GM23248 (cell line): ENCODE measurements around the gene SPINT2. TPM values are rescaled to one million over a fixed set of nuclear protein-coding genes. Genes with fewer than 3 reads are reported as not detected.
A peak's percentile ranks its signal among the peaks of the same experiment; 100 is the strongest.

Experiments
- DNase-seq: peaks from one replicate; pipeline ENCODE4 v3.0.0-alpha.2; 2015
- H2AFZ ChIP-seq: fragments of 200-600 bp; sonication (generic); 2 replicates; pipeline ENCODE4 v1.6.1; 2016; ENCODE audit warnings: antibody characterized with exemption
- H3F3A ChIP-seq: fragments of 200-600 bp; sonication (generic); 2 replicates; pipeline ENCODE4 v1.6.1; 2016; ENCODE audit warnings: mild to moderate bottlenecking, antibody characterized with exemption, mixed run types; ENCODE audit not compliant: insufficient read depth
- H3K27ac ChIP-seq: fragments of 200-600 bp; sonication (generic); 2 replicates; pipeline ENCODE4 v1.5.1; 2016; ENCODE audit warnings: mild to moderate bottlenecking
- H3K27me3 ChIP-seq: fragments of 200-600 bp; sonication (generic); replicated peaks from 2 replicates; pipeline ENCODE4 v1.6.1; 2016; ENCODE audit warnings: mild to moderate bottlenecking; ENCODE audit not compliant: insufficient read depth
- H3K36me3 ChIP-seq: fragments of 200-600 bp; sonication (generic); 2 replicates; pipeline ENCODE4 v1.6.1; 2016; ENCODE audit warnings: low read depth, mild to moderate bottlenecking
- H3K4me1 ChIP-seq: fragments of 200-600 bp; sonication (generic); 2 replicates; pipeline ENCODE4 v1.6.1; 2016; ENCODE audit warnings: mild to moderate bottlenecking; ENCODE audit not compliant: insufficient read depth
- H3K4me2 ChIP-seq: fragments of 200-600 bp; sonication (generic); one replicate; pipeline ENCODE4 v1.6.1; 2016; ENCODE audit warnings: mild to moderate bottlenecking; ENCODE audit not compliant: unreplicated experiment
- H3K4me3 ChIP-seq: fragments of 200-600 bp; sonication (generic); 2 replicates; pipeline ENCODE4 v1.5.1; 2016; ENCODE audit warnings: mild to moderate bottlenecking
- H3K79me2 ChIP-seq: fragments of 200-600 bp; sonication (generic); 2 replicates; pipeline ENCODE4 v1.6.1; 2016; ENCODE audit warnings: mild to moderate bottlenecking; ENCODE audit not compliant: insufficient read depth
- H3K9ac ChIP-seq: fragments of 200-600 bp; sonication (generic); 2 replicates; pipeline ENCODE4 v1.6.1; 2016; ENCODE audit warnings: mild to moderate bottlenecking
- H3K9me2 ChIP-seq: fragments of 200-600 bp; sonication (generic); 2 replicates; pipeline ENCODE4 v1.6.1; 2016; ENCODE audit warnings: mixed run types, mild to moderate bottlenecking, moderate library complexity; ENCODE audit not compliant: insufficient read depth
- H3K9me3 ChIP-seq: fragments of 200-600 bp; sonication (generic); one replicate; pipeline ENCODE4 v1.6.1; 2017; ENCODE audit warnings: low read depth
- H4K20me1 ChIP-seq: fragments of 200-600 bp; sonication (generic); 2 replicates; pipeline ENCODE4 v1.6.0; 2016; ENCODE audit not compliant: insufficient read depth
- EZH2 ChIP-seq: fragments of 200-600 bp; sonication (generic); IDR thresholded peaks from 2 replicates; pipeline ENCODE4 v1.6.1; 2018; ENCODE audit warnings: antibody characterized with exemption, mild to moderate bottlenecking; ENCODE audit not compliant: insufficient read depth, poor library complexity, severe bottlenecking
- EZH2phosphoT487 ChIP-seq: fragments of 200-600 bp; sonication (generic); IDR thresholded peaks from 2 replicates; pipeline ENCODE4 v1.6.1; 2018; ENCODE audit warnings: antibody characterized with exemption, moderate library complexity, mild to moderate bottlenecking, low read depth; ENCODE audit not compliant: insufficient read depth
- WGBS, 2 experiments: methylation state at CpG; one replicate each; pipeline ENCODE4 v1.1.6; 2015 to 2017; ENCODE audit warnings: low lambda C conversion rate in 2 of 2, low coverage in 1 of 2; ENCODE audit errors: missing lambda C conversion rate in 2 of 2; 5-methylcytosine and 5-hydroxymethylcytosine counted together
- in situ Hi-C: fragments of 300-500 bp; cut with MboI; formaldehyde crosslinking; loops from 2 replicates; pipeline ENCODE4 v1.15.0; 2020
- polyA plus RNA-seq: library from polyadenylated mRNA; unstranded; fragments of >200 nt; fragmentation: Nextera tagmentation; extraction: Ambion mirVana; gene quantifications from 2 replicates; pipeline ENCODE4 v1.2.1, GENCODE V29; 2016
- total RNA-seq: library from RNA; depleted of rRNA; stranded (reverse); fragments of >200 nt; shearing (Covaris generic); gene quantifications from 2 replicates; pipeline ENCODE4 v1.2.3, GENCODE V29; 2014

Gene SPINT2
- total and polyA plus RNA-seq, 2 experiments from 2014 or later: 3.2 to 9.3 TPM

- Histone ChIP-seq H3K4me1 (no peaks in the 10 kb centered on the region), H4K20me1 (no peaks in the 10 kb centered on the region), H3K9ac (no peak overlapping the region), H3K27ac (no peak overlapping the region), H3K9me3 (no peaks in the 10 kb centered on the region), H3K4me3 (no peak overlapping the region), H3K79me2 (no peaks in the 10 kb centered on the region), H3K9me2 (no peaks in the 10 kb centered on the region), H2AFZ (no peak overlapping the region), H3K36me3 (no peaks in the 10 kb centered on the region), H3K4me2 (no peak overlapping the region), H3F3A (no peaks in the 10 kb centered on the region), H3K27me3 (no peaks in the 10 kb centered on the region)
- DNase-seq: no peak
- in situ Hi-C loops: no loop called here
- WGBS, 2 experiments: 93 to 99% methylated on average over 6 of the region's 6 CpGs
- TF ChIP-seq EZH2 (no peak), EZH2phosphoT487 (no peak)
Measured at GRCh38 chr19:38221421-38221820, 43.0 kb upstream of the SPINT2 start.

- 64 to 70% methylated on average over 29 to 64 of the region's 64 CpGs for WGBS, 2 experiments
- Histone ChIP-seq H3K4me2 (no peak overlapping the region), H2AFZ (no peak overlapping the region), H3K4me3 (no peak overlapping the region), H3K27me3 (no peaks in the 10 kb centered on the region), H3K36me3 (no peaks in the 10 kb centered on the region), H4K20me1 (no peaks in the 10 kb centered on the region), H3K79me2 (no peaks in the 10 kb centered on the region), H3K9ac (no peak overlapping the region), H3K4me1 (no peaks in the 10 kb centered on the region), H3F3A (no peaks in the 10 kb centered on the region), H3K9me3 (no peaks in the 10 kb centered on the region), H3K27ac (no peak overlapping the region), H3K9me2 (no peaks in the 10 kb centered on the region)
- TF ChIP-seq EZH2: no peak
- no peak for TF ChIP-seq EZH2phosphoT487
- DNase-seq: peak; percentile 39
- in situ Hi-C loops: no loop called here
Measured at GRCh38 chr19:38221919-38222830, 42.2 kb upstream of the SPINT2 start.

GRCh38 chr19:38223119-38223523 is 41.3 kb upstream of the SPINT2 start:
- DNase-seq: no peak
- no peak overlapping the region for H3K9ac ChIP-seq
- H3K27me3 ChIP-seq: no peaks in the 10 kb centered on the region
- no peaks in the 10 kb centered on the region for H3K9me3 ChIP-seq
- in situ Hi-C loops: no loop called here
- TF ChIP-seq EZH2phosphoT487: no peak
- no peak for TF ChIP-seq EZH2
- no peaks in the 10 kb centered on the region for H3F3A ChIP-seq
- no peaks in the 10 kb centered on the region for H3K4me1 ChIP-seq
- no peaks in the 10 kb centered on the region for H3K9me2 ChIP-seq
- 97 to 98% methylated on average over 3 of the region's 3 CpGs for WGBS, 2 experiments
- H4K20me1 ChIP-seq: no peaks in the 10 kb centered on the region
- H3K79me2 ChIP-seq: no peaks in the 10 kb centered on the region
- H2AFZ ChIP-seq: no peak overlapping the region
- peak overlapping the region; percentile 74 for H3K4me3 ChIP-seq
- H3K27ac ChIP-seq: no peak overlapping the region
- no peaks in the 10 kb centered on the region for H3K36me3 ChIP-seq
- peak overlapping the region; percentile 73 for H3K4me2 ChIP-seq

- Histone ChIP-seq H4K20me1 (no peaks in the 10 kb centered on the region), H3K9me3 (no peaks in the 10 kb centered on the region), H2AFZ (peak overlapping the region; percentile 83), H3K27ac (no peak overlapping the region), H3K9ac (peak overlapping the region; percentile 71), H3K4me2 (peak overlapping the region; percentile 73), H3F3A (no peaks in the 10 kb centered on the region), H3K9me2 (no peaks in the 10 kb centered on the region), H3K4me1 (no peaks in the 10 kb centered on the region), H3K79me2 (no peaks in the 10 kb centered on the region), H3K36me3 (no peaks in the 10 kb centered on the region), H3K4me3 (peak overlapping the region; percentile 74), H3K27me3 (no peaks in the 10 kb centered on the region)
- in situ Hi-C loops: no loop called here
- TF ChIP-seq EZH2 (no peak), EZH2phosphoT487 (no peak)
- WGBS, 2 experiments: 8 to 25% methylated on average over 5 to 13 of the region's 13 CpGs
- no peak for DNase-seq
Measured at GRCh38 chr19:38223617-38224013, 40.8 kb upstream of the SPINT2 start.
